Measurements from ENCODE around the gene ADGRG3.

GRCh38 chr16:57663436-57663835 is 4.7 kb upstream of the ADGRG3 start:
- no peak for TF ChIP-seq CTCF (IDR thresholded peaks at IDR 0.05; ENCODE audit: low read depth, low read length, poor library complexity, severe bottlenecking)
- no peak for TF ChIP-seq EZH2phosphoT487 (IDR thresholded peaks at IDR 0.05; ENCODE audit: borderline replicate concordance, low read length)

Data from DOHH2 (cell line).